IPS-20b (cell line): ENCODE results near the gene OR6C4.
"Not testable (repeated sequence)": the region's sequence is repeated elsewhere in the genome, so short reads cannot be mapped to it uniquely, and the experiment has no call there.

Experiments
- H3K27ac ChIP-seq: one replicate; pipeline ENCODE4 v1.5.1; 2013; ENCODE audit warnings: low read length
- H3K27me3 ChIP-seq: 2 replicates; pipeline ENCODE4 v1.6.1; 2013; ENCODE audit warnings: mild to moderate bottlenecking, low read length, inconsistent platforms; ENCODE audit not compliant: insufficient read depth
- H3K36me3 ChIP-seq: 2 replicates; pipeline ENCODE4 v1.6.1; 2013; ENCODE audit warnings: low read depth, mild to moderate bottlenecking, inconsistent platforms, low read length, moderate library complexity; ENCODE audit not compliant: insufficient read depth
- H3K4me1 ChIP-seq: 2 replicates; pipeline ENCODE4 v1.6.1; 2013; ENCODE audit warnings: mild to moderate bottlenecking, control low read depth, inconsistent platforms, low read length, moderate library complexity; ENCODE audit not compliant: insufficient read depth
- H3K4me3 ChIP-seq: 2 replicates; pipeline ENCODE4 v1.5.1; 2013; ENCODE audit warnings: mild to moderate bottlenecking, low read length, inconsistent platforms
- H3K9ac ChIP-seq: 2 replicates; pipeline ENCODE4 v1.6.1; 2013; ENCODE audit warnings: low read depth, mild to moderate bottlenecking, inconsistent platforms, low read length, moderate library complexity
- H3K9me3 ChIP-seq: 2 replicates; pipeline ENCODE4 v1.6.1; 2013; ENCODE audit warnings: mild to moderate bottlenecking, low read depth, low read length, inconsistent platforms; ENCODE audit not compliant: insufficient read depth

OR6C4 gene

DNA sequence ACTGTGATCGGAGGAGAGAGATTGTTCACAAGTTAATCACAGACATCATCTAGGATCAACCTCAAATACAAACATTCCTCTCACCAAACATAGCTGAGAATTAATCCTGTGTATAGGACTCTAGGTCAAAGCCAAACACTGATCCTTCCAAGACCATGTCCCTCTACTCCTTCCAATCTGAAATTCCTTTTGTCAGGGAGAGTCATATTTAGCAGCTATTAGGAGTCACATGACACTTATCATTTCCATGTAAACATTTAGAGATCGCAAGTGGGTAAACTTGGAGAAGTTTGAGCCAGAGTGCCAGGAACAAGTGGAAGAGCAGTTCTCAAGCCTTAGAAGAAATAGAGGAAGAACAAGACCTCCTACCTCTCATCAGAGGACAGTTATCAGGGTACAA lies 36.4 kb downstream of the OR6C4 start:
- Histone ChIP-seq H3K27ac (no peak overlapping the region), H3K27me3 (no peaks in the 10 kb centered on the region), H3K4me1 (no peaks in the 10 kb centered on the region), H3K4me3 (no peak overlapping the region), H3K9me3 (no peaks in the 10 kb centered on the region), H3K36me3 (no peaks in the 10 kb centered on the region), H3K9ac (no peak overlapping the region)

DNA sequence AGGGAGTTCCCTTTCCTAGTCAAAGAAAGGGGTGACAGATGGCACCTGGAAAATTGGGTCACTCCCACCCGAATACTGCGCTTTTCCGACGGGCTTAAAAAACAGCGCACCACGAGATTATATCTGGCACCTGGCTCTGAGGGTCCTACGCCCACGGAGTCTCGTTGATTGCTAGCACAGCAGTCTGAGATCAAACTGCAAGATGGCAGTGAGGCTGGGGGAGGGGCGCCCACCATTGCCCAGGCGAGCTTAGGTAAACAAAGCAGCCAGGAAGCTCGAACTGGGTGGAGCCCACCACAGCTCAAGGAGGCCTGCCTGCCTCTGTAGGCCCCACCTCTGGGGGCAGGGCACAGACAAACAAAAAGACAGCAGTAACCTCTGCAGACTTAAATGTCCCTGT lies 40.8 kb downstream of the OR6C4 start:
- H3K27ac ChIP-seq, H3K4me3 ChIP-seq, H3K36me3 ChIP-seq, H3K9ac ChIP-seq, H3K27me3 ChIP-seq, H3K4me1 ChIP-seq, H3K9me3 ChIP-seq: not testable (repeated sequence)
